GM23338 (cell line): Measurements from ENCODE around the gene RBFOX1. TPM values are rescaled to one million over a fixed set of nuclear protein-coding genes. Genes with fewer than 3 reads are reported as not detected.
A peak's percentile ranks its signal among the peaks of the same experiment; 100 is the strongest.

Source experiments
- ATAC-seq: fragments of 200-7000 bp; cut with Tn5 transposase; 3 replicates; pipeline ENCODE4 v1.9.1; 2020
- DNase-seq: peaks from one replicate; pipeline ENCODE4 v3.0.0-alpha.2; 2015; ENCODE audit warnings: low spot score
- H2AFZ ChIP-seq: fragments of 200-600 bp; sonication (generic); 2 replicates; pipeline ENCODE4 v1.8.0; 2016; ENCODE audit warnings: antibody characterized with exemption, mild to moderate bottlenecking, moderate library complexity
- H3F3A ChIP-seq: fragments of 200-600 bp; sonication (generic); replicated peaks from 2 replicates; pipeline ENCODE4 v1.8.0; 2017; ENCODE audit warnings: antibody characterized with exemption, mixed run types, low read depth
- H3K27ac ChIP-seq: fragments of 200-600 bp; sonication (generic); 2 replicates; pipeline ENCODE4 v1.6.1; 2016; ENCODE audit warnings: low read depth
- H3K27me3 ChIP-seq: fragments of 200-600 bp; sonication (generic); 2 replicates; pipeline ENCODE4 v1.8.0; 2016; ENCODE audit warnings: mild to moderate bottlenecking, mixed run types, moderate library complexity; ENCODE audit not compliant: insufficient read depth
- H3K36me3 ChIP-seq: fragments of 200-600 bp; sonication (generic); 2 replicates; pipeline ENCODE4 v1.8.0; 2016; ENCODE audit warnings: mild to moderate bottlenecking; ENCODE audit not compliant: insufficient read depth
- H3K4me1 ChIP-seq: fragments of 200-600 bp; sonication (generic); 2 replicates; pipeline ENCODE4 v1.8.0; 2016; ENCODE audit warnings: mild to moderate bottlenecking, moderate library complexity; ENCODE audit not compliant: insufficient read depth
- H3K4me2 ChIP-seq: fragments of 200-600 bp; sonication (generic); 2 replicates; pipeline ENCODE4 v1.7.1; 2017; ENCODE audit warnings: mixed run types
- H3K4me3 ChIP-seq: fragments of 200-600 bp; sonication (generic); 2 replicates; pipeline ENCODE4 v1.6.1; 2016; ENCODE audit warnings: mixed run types
- H3K79me2 ChIP-seq: fragments of 200-600 bp; sonication (generic); replicated peaks from 2 replicates; pipeline ENCODE4 v1.8.0; 2017; ENCODE audit warnings: mild to moderate bottlenecking; ENCODE audit not compliant: insufficient read depth
- H3K9me2 ChIP-seq: fragments of 200-600 bp; sonication (generic); 2 replicates; pipeline ENCODE4 v1.8.0; 2017; ENCODE audit not compliant: insufficient read depth
- H4K20me1 ChIP-seq: fragments of 200-600 bp; sonication (generic); replicated peaks from 2 replicates; pipeline ENCODE4 v1.8.0; 2017; ENCODE audit warnings: mild to moderate bottlenecking; ENCODE audit not compliant: insufficient read depth
- H3K27ac Mint-ChIP-seq: 2 replicates; pipeline ENCODE4 v1.8.0; 2020; ENCODE audit warnings: inconsistent platforms, mild to moderate bottlenecking, moderate library complexity, mixed read lengths
- H3K27me3 Mint-ChIP-seq: 3 replicates; pipeline ENCODE4 v1.8.0; 2022; ENCODE audit warnings: low read depth, mild to moderate bottlenecking, moderate library complexity, mixed read lengths, inconsistent platforms; ENCODE audit not compliant: insufficient read depth, poor library complexity
- H3K36me3 Mint-ChIP-seq: 3 replicates; pipeline ENCODE4 v1.8.0; 2021; ENCODE audit warnings: low read depth, mild to moderate bottlenecking, inconsistent platforms, moderate library complexity, mixed read lengths
- H3K4me1 Mint-ChIP-seq: 3 replicates; pipeline ENCODE4 v1.8.0; 2020; ENCODE audit warnings: mild to moderate bottlenecking, inconsistent platforms, mixed read lengths
- H3K4me3 Mint-ChIP-seq: 3 replicates; pipeline ENCODE4 v1.8.0; 2021; ENCODE audit warnings: moderate library complexity, mild to moderate bottlenecking, inconsistent platforms, mixed read lengths
- H3K9me3 Mint-ChIP-seq: 3 replicates; pipeline ENCODE4 v1.8.0; 2020; ENCODE audit warnings: moderate library complexity, mild to moderate bottlenecking, inconsistent platforms, mixed read lengths
- EZH2 ChIP-seq: fragments of 200-600 bp; sonication (generic); IDR thresholded peaks from one replicate; pipeline ENCODE4 v1.8.0; 2017; ENCODE audit warnings: antibody characterized with exemption, mild to moderate bottlenecking, low read depth; ENCODE audit not compliant: unreplicated experiment
- EZH2phosphoT487 ChIP-seq: fragments of 200-600 bp; sonication (generic); IDR thresholded peaks from one replicate; pipeline ENCODE4 v1.8.1; 2018; ENCODE audit warnings: antibody characterized with exemption; ENCODE audit not compliant: unreplicated experiment
- JUNB ChIP-seq: IDR thresholded peaks from one replicate; pipeline ENCODE4 v1.6.1; 2016; ENCODE audit warnings: antibody characterized with exemption; ENCODE audit not compliant: unreplicated experiment
- NANOG ChIP-seq: IDR thresholded peaks from 2 replicates; pipeline ENCODE4 v1.6.1; 2016; ENCODE audit warnings: antibody characterized with exemption, borderline replicate concordance
- POLR2AphosphoS5 ChIP-seq: IDR thresholded peaks from 2 replicates; pipeline ENCODE4 v1.6.1; 2016; ENCODE audit warnings: antibody characterized with exemption, low read depth
- STAT1 ChIP-seq: IDR thresholded peaks from one replicate; pipeline ENCODE4 v1.6.1; 2016; ENCODE audit warnings: antibody characterized with exemption; ENCODE audit not compliant: unreplicated experiment
- ZNF114 ChIP-seq: fragments of 250-450 bp; sonication (Bioruptor Pico); IDR thresholded peaks from 2 replicates; pipeline ENCODE4 v1.5.0; 2020; ENCODE audit warnings: mild to moderate bottlenecking, moderate library complexity
- ZNF331 ChIP-seq: fragments of 250-450 bp; sonication (Bioruptor Pico); IDR thresholded peaks from 2 replicates; pipeline ENCODE4 v1.5.0; 2020; ENCODE audit warnings: low read depth, mild to moderate bottlenecking, moderate library complexity
- polyA plus RNA-seq: library from polyadenylated mRNA; unstranded; fragments of >200 nt; fragmentation: Nextera tagmentation; extraction: Ambion mirVana; gene quantifications from 2 replicates; pipeline ENCODE4 v1.2.1, GENCODE V29; 2016
- total RNA-seq: library from RNA; depleted of rRNA; stranded (reverse); fragments of >200 nt; shearing (Covaris generic); gene quantifications from 2 replicates; pipeline ENCODE4 v1.2.3, GENCODE V29; 2014
- TF ChIP-seq, protein P1 (sequence below): IDR thresholded peaks from one replicate; pipeline ENCODE4 v1.6.1; 2018; ENCODE audit warnings: antibody characterized with exemption; ENCODE audit not compliant: unreplicated experiment
- TF ChIP-seq, protein P2 (sequence below), 2 experiments: fragments of 200-600 bp in 1 of 2; sonication (generic) in 1 of 2; conservative IDR thresholded peaks; 2 replicates each; pipeline versions ENCODE4 v1.5.1 to v1.6.1; 2016 to 2017; ENCODE audit warnings: antibody characterized with exemption in 2 of 2, low read depth in 2 of 2, mild to moderate bottlenecking in 2 of 2, moderate library complexity in 1 of 2
- TF ChIP-seq, protein P3 (sequence below): fragments of 250-450 bp; sonication (Bioruptor Pico); IDR thresholded peaks from 2 replicates; pipeline ENCODE4 v1.5.0; 2020; ENCODE audit warnings: mild to moderate bottlenecking, moderate library complexity

RBFOX1 gene
- total and polyA plus RNA-seq, 2 experiments from 2014 or later = 2.5 to 3.6 TPM

DNA sequence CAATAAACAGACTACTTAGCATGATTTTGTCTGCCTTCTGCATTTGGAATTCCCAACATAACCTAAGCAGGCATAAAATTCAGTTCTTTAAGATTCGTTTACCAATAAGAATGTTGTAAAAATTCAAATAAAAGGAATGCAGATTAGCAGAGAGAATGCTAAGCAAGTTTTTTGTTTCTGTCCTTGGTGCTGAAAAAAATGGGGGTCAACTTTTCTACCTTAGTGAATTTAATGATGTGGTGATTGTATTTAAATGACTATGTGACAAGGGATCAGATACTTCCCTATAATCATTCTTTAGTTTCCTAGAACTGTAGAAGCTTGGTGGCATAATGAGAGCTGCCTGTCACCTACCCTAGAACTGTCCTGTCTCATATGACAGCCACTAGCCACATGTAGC lies 159.5 kb downstream of the RBFOX1 start:
- TF ChIP-seq, protein P1, sequence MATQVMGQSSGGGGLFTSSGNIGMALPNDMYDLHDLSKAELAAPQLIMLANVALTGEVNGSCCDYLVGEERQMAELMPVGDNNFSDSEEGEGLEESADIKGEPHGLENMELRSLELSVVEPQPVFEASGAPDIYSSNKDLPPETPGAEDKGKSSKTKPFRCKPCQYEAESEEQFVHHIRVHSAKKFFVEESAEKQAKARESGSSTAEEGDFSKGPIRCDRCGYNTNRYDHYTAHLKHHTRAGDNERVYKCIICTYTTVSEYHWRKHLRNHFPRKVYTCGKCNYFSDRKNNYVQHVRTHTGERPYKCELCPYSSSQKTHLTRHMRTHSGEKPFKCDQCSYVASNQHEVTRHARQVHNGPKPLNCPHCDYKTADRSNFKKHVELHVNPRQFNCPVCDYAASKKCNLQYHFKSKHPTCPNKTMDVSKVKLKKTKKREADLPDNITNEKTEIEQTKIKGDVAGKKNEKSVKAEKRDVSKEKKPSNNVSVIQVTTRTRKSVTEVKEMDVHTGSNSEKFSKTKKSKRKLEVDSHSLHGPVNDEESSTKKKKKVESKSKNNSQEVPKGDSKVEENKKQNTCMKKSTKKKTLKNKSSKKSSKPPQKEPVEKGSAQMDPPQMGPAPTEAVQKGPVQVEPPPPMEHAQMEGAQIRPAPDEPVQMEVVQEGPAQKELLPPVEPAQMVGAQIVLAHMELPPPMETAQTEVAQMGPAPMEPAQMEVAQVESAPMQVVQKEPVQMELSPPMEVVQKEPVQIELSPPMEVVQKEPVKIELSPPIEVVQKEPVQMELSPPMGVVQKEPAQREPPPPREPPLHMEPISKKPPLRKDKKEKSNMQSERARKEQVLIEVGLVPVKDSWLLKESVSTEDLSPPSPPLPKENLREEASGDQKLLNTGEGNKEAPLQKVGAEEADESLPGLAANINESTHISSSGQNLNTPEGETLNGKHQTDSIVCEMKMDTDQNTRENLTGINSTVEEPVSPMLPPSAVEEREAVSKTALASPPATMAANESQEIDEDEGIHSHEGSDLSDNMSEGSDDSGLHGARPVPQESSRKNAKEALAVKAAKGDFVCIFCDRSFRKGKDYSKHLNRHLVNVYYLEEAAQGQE = peak; percentile 55
- TF ChIP-seq POLR2AphosphoS5 = no peak
- Mint-ChIP-seq H3K4me3 (no peak overlapping the region), H3K27me3 (peaks cover 3% of the 10 kb centered on the region), H3K36me3 (no peaks in the 10 kb centered on the region), H3K27ac (no peak overlapping the region), H3K9me3 (no peaks in the 10 kb centered on the region; the same call in 2 of the 3 replicates), H3K4me1 (peaks cover 3% of the 10 kb centered on the region; the same call in 1 of the 3 replicates)
- Histone ChIP-seq H3K4me3 (no peak overlapping the region), H3K4me2 (no peak overlapping the region), H3K79me2 (no peaks in the 10 kb centered on the region), H3F3A (no peaks in the 10 kb centered on the region), H3K36me3 (no peaks in the 10 kb centered on the region), H3K4me1 (no peaks in the 10 kb centered on the region), H2AFZ (no peak overlapping the region), H3K27ac (no peak overlapping the region), H3K9me2 (no peaks in the 10 kb centered on the region), H3K27me3 (no peaks in the 10 kb centered on the region), H4K20me1 (no peaks in the 10 kb centered on the region)
- no peak for ATAC-seq
- DNase-seq = peak; percentile 37

DNA sequence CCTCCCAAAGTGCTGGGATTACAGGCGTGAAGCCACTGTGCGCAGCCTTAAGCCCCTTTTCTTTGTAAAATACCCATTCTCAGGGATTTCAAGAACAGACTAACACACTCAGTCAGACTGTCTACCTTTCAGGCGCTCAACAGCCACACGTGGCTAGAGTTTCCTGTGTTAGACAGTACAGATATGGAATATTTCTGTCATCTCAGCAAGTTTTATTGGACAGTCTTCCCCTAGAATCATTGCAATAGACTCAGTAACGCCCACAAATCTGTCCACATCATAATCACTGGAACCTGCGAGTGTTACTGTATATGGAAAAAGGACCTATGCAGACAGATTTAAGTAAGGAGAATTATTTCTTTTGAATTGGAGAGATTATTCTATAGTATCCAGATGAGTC lies 160.5 kb downstream of the RBFOX1 start:
- no peaks in the 10 kb centered on the region; the same call in 2 of the 3 replicates for H3K9me3 Mint-ChIP-seq
- no peak overlapping the region for H3K27ac Mint-ChIP-seq
- H4K20me1 ChIP-seq = no peaks in the 10 kb centered on the region
- no peak overlapping the region for H3K4me3 Mint-ChIP-seq
- no peaks in the 10 kb centered on the region for H3K4me1 ChIP-seq
- no peaks in the 10 kb centered on the region for H3K79me2 ChIP-seq
- H3F3A ChIP-seq = no peaks in the 10 kb centered on the region
- H2AFZ ChIP-seq = no peak overlapping the region
- H3K9me2 ChIP-seq = no peaks in the 10 kb centered on the region
- H3K36me3 ChIP-seq = no peaks in the 10 kb centered on the region
- H3K27me3 Mint-ChIP-seq = peaks cover 3% of the 10 kb centered on the region
- H3K36me3 Mint-ChIP-seq = no peaks in the 10 kb centered on the region
- H3K27ac ChIP-seq = no peak overlapping the region
- no peaks in the 10 kb centered on the region for H3K27me3 ChIP-seq
- peaks cover 3% of the 10 kb centered on the region; the same call in 1 of the 3 replicates for H3K4me1 Mint-ChIP-seq
- no peak overlapping the region for H3K4me3 ChIP-seq
- no peak for ATAC-seq
- DNase-seq = no peak
- H3K4me2 ChIP-seq = no peak overlapping the region
- TF ChIP-seq NANOG (no peak), POLR2AphosphoS5 (no peak), JUNB (no peak), ZNF114 (CRISPR knock-in tag) (no peak), EZH2phosphoT487 (no peak), ZNF331 (CRISPR knock-in tag) (no peak), EZH2 (no peak), STAT1 (no peak)
- TF ChIP-seq, protein P2, sequence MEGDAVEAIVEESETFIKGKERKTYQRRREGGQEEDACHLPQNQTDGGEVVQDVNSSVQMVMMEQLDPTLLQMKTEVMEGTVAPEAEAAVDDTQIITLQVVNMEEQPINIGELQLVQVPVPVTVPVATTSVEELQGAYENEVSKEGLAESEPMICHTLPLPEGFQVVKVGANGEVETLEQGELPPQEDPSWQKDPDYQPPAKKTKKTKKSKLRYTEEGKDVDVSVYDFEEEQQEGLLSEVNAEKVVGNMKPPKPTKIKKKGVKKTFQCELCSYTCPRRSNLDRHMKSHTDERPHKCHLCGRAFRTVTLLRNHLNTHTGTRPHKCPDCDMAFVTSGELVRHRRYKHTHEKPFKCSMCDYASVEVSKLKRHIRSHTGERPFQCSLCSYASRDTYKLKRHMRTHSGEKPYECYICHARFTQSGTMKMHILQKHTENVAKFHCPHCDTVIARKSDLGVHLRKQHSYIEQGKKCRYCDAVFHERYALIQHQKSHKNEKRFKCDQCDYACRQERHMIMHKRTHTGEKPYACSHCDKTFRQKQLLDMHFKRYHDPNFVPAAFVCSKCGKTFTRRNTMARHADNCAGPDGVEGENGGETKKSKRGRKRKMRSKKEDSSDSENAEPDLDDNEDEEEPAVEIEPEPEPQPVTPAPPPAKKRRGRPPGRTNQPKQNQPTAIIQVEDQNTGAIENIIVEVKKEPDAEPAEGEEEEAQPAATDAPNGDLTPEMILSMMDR (conservative IDR thresholded peaks at IDR 0.05; ENCODE audit: low read depth in 2 of 2) = no peak
- TF ChIP-seq, protein P3, sequence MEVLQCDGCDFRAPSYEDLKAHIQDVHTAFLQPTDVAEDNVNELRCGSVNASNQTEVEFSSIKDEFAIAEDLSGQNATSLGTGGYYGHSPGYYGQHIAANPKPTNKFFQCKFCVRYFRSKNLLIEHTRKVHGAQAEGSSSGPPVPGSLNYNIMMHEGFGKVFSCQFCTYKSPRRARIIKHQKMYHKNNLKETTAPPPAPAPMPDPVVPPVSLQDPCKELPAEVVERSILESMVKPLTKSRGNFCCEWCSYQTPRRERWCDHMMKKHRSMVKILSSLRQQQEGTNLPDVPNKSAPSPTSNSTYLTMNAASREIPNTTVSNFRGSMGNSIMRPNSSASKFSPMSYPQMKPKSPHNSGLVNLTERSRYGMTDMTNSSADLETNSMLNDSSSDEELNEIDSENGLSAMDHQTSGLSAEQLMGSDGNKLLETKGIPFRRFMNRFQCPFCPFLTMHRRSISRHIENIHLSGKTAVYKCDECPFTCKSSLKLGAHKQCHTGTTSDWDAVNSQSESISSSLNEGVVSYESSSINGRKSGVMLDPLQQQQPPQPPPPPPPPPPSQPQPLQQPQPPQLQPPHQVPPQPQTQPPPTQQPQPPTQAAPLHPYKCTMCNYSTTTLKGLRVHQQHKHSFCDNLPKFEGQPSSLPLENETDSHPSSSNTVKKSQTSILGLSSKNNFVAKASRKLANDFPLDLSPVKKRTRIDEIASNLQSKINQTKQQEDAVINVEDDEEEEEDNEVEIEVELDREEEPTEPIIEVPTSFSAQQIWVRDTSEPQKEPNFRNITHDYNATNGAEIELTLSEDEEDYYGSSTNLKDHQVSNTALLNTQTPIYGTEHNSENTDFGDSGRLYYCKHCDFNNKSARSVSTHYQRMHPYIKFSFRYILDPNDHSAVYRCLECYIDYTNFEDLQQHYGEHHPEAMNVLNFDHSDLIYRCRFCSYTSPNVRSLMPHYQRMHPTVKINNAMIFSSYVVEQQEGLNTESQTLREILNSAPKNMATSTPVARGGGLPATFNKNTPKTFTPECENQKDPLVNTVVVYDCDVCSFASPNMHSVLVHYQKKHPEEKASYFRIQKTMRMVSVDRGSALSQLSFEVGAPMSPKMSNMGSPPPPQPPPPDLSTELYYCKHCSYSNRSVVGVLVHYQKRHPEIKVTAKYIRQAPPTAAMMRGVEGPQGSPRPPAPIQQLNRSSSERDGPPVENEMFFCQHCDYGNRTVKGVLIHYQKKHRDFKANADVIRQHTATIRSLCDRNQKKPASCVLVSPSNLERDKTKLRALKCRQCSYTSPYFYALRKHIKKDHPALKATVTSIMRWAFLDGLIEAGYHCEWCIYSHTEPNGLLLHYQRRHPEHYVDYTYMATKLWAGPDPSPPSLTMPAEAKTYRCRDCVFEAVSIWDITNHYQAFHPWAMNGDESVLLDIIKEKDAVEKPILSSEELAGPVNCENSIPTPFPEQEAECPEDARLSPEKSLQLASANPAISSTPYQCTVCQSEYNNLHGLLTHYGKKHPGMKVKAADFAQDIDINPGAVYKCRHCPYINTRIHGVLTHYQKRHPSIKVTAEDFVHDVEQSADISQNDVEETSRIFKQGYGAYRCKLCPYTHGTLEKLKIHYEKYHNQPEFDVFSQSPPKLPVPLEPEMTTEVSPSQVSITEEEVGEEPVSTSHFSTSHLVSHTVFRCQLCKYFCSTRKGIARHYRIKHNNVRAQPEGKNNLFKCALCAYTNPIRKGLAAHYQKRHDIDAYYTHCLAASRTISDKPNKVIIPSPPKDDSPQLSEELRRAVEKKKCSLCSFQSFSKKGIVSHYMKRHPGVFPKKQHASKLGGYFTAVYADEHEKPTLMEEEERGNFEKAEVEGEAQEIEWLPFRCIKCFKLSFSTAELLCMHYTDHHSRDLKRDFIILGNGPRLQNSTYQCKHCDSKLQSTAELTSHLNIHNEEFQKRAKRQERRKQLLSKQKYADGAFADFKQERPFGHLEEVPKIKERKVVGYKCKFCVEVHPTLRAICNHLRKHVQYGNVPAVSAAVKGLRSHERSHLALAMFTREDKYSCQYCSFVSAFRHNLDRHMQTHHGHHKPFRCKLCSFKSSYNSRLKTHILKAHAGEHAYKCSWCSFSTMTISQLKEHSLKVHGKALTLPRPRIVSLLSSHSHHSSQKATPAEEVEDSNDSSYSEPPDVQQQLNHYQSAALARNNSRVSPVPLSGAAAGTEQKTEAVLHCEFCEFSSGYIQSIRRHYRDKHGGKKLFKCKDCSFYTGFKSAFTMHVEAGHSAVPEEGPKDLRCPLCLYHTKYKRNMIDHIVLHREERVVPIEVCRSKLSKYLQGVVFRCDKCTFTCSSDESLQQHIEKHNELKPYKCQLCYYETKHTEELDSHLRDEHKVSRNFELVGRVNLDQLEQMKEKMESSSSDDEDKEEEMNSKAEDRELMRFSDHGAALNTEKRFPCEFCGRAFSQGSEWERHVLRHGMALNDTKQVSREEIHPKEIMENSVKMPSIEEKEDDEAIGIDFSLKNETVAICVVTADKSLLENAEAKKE (CRISPR knock-in tag) = no peak
